ENCODE data around the gene PCDHGC3. TPM values are rescaled to one million over a fixed set of nuclear protein-coding genes. Genes with fewer than 3 reads are reported as not detected.

PCDHGC3 gene
- total and polyA plus RNA-seq, 12 donors, result 8.7 to 112 (median 77.6) TPM

DNA sequence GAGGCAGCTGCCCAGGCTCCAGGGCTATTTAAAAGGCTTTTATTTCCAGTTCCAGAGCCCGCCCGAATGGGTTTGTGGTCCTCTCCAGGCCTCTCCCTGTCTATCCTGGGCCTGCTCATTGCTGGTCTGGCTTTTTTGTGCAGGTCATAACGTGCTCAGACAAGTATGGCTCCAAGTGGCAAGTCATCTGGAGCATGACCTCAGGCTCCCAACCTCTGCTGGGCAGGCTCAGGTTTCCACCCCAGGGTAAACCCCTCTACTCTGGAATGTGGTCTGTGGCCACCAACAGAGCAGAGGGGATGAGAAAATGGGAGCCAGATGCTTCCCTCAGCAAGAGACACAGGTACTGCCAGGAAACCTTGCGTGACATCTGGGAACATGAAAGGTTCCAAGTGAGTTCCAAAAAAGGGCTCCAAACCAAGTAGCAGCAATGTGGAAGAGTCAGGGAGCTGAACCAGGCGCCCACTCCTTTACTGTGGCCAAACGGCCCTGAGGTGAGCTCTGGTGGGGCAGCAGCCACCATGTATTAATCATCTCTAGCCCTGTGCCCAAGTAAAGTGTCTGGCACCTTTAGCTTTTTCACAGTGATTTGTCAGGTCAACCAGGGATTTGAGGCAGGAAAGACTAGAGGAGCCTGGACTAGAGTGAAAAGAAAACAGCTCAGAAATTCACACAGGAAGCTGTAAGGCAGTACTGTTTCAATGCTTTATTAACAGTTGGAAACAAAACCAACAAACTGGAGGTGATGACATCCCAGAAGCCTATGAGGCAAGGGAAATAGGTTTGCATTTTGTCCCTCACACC, 38.8 kb downstream of the PCDHGC3 start:
- Histone ChIP-seq H3K4me3 (peak overlapping the region in 1 of 4 donors; percentile 54), H3K27ac (peak overlapping the region; percentile 88 to 99 (median 93)), H3K36me3 (replicated peaks in 1 of 2) (peaks cover 0 to 36% of the 10 kb centered on the region in 2 donors), H3K9me3 (replicated peaks in 1 of 3) (no peaks in the 10 kb centered on the region), H3K4me1 (replicated peaks in 1 of 2) (peaks cover 16 to 33% of the 10 kb centered on the region in 2 donors), H3K27me3 (no peaks in the 10 kb centered on the region)
- intact Hi-C loops (cut with DNase I), result loop anchor here (5.0 kb wide), 1 partner anchor 37 kb away; the partner anchor contains the start of gene PCDHGC3 (in 2 of the 2)
- 40 to 58% (median 51%) methylated on average over 6 of the region's 6 CpGs for WGBS, 4 donors
- no peak for TF ChIP-seq POLR2A (IDR thresholded peaks at IDR 0.05)
- TF ChIP-seq, protein P1, sequence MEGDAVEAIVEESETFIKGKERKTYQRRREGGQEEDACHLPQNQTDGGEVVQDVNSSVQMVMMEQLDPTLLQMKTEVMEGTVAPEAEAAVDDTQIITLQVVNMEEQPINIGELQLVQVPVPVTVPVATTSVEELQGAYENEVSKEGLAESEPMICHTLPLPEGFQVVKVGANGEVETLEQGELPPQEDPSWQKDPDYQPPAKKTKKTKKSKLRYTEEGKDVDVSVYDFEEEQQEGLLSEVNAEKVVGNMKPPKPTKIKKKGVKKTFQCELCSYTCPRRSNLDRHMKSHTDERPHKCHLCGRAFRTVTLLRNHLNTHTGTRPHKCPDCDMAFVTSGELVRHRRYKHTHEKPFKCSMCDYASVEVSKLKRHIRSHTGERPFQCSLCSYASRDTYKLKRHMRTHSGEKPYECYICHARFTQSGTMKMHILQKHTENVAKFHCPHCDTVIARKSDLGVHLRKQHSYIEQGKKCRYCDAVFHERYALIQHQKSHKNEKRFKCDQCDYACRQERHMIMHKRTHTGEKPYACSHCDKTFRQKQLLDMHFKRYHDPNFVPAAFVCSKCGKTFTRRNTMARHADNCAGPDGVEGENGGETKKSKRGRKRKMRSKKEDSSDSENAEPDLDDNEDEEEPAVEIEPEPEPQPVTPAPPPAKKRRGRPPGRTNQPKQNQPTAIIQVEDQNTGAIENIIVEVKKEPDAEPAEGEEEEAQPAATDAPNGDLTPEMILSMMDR (IDR thresholded peaks at IDR 0.05), result peak in 1 of 6 experiments; percentile 3
- DNase-seq, result peak in 1 of 7 donors; percentile 31

DNA sequence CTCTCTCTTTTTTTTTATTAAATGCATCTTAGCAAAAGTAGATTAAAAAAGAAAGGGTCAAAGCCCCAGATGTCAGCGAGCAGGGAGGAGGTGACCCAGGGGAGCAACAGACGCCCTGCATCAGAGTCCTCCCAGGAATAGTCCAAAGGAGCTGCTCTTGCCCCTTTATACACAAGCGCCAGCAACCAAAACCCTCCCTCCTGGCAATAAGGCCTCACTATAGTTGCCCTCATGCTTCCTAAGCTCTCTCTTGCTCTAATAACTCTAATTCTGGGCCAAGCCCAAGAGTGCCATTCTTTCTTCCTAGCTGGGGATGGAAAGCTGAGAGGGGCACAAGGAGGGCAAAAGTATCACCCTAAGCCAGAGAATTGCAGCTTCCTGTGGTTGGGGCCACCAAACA, 39.4 kb downstream of the PCDHGC3 start:
- TF ChIP-seq POLR2A (IDR thresholded peaks at IDR 0.05), result no peak
- TF ChIP-seq, protein P1 (IDR thresholded peaks at IDR 0.05), result no peak
- Histone ChIP-seq H3K27ac (peak overlapping the region in 4 of 5 donors; percentile 88 to 99 (median 96)), H3K9me3 (replicated peaks in 1 of 3) (no peaks in the 10 kb centered on the region), H3K27me3 (no peaks in the 10 kb centered on the region), H3K36me3 (replicated peaks in 1 of 2) (peaks cover 0 to 37% of the 10 kb centered on the region in 2 donors), H3K4me1 (replicated peaks in 1 of 2) (peaks cover 15 to 35% of the 10 kb centered on the region in 2 donors), H3K4me3 (no peak overlapping the region)
- 86 to 93% (median 89%) methylated on average over 3 of the region's 3 CpGs for WGBS, 4 donors
- DNase-seq, result no peak
- intact Hi-C loops (cut with DNase I), result loop anchor here (5.0 kb wide), 1 partner anchor 38 kb away; the partner anchor contains the start of gene PCDHGC3 (in 2 of the 2)

DNA sequence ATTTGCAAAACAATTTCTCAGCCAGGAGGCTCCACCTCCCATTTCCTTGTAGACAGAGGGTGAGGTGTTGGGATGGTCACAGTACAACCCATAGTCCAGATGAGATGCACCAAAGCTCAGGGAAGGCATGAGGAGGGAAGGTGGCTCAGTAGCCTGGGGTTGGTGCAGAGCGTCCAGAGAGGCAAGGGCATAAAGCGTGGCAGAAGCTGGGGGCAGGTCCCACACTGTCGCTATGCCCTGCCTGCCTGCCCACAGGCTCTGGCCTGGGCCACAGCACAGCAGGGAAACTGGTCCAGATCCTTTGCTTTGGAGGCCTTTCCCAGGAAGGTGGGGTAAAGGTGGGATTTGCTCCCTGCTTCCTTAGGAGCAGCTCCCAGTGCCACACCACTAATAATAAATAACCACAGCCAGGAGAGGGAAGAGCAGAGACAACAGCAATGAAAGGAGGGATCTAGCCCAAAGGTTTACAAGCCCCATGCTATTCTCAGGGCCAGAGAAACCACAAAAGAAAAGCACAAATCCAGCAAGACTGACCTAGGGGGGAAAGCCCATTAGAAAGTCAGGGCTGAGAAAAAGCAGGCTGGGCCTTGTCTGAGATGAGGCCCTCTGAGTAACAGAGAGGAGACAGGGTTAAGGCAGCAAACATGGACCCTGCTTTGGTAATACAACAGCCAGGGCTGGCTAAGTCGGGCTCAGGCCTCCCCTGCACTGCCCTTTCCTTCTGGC, 40.3 kb downstream of the PCDHGC3 start:
- Histone ChIP-seq H3K4me1 (replicated peaks in 1 of 2) (peaks cover 22 to 44% of the 10 kb centered on the region in 2 donors), H3K4me3 (no peak overlapping the region), H3K27ac (peak overlapping the region in 2 of 5 donors; percentile 25 to 99), H3K27me3 (no peaks in the 10 kb centered on the region), H3K36me3 (replicated peaks in 1 of 2) (peaks cover 0 to 34% of the 10 kb centered on the region in 2 donors), H3K9me3 (replicated peaks in 1 of 3) (no peaks in the 10 kb centered on the region)
- 80 to 92% (median 86%) methylated on average over 1 to 4 of the region's 4 CpGs for WGBS, 4 donors
- DNase-seq, result no peak
- intact Hi-C loops (cut with DNase I), result loop anchor here (5.0 kb wide), 1 partner anchor 39 kb away; the partner anchor contains the start of gene PCDHGC3 (in 2 of the 2)
- TF ChIP-seq, protein P1 (IDR thresholded peaks at IDR 0.05), result no peak
- no peak for TF ChIP-seq POLR2A (IDR thresholded peaks at IDR 0.05)

DNA sequence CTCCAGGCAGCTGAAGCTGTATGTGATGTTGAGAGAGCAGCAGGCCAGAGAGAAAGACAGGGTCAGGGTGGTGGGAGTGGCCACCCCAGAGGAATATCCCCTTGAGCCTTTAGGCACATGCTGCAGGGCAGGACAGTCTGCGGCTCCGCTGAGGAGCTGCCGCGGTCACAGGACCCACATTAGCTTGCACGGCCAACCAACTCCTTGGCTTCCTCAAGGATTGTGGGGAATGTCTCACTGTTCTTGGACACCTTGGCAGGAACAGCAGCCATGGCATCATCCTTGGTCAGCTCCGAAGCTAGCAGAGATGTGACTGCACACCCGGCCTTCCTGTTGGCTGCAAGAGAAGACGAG, 40.9 kb downstream of the PCDHGC3 start:
- Histone ChIP-seq H3K27ac (peak overlapping the region in 2 of 5 donors; percentile 25 to 99), H3K36me3 (replicated peaks in 1 of 2) (peaks cover 0 to 28% of the 10 kb centered on the region in 2 donors), H3K4me1 (replicated peaks in 1 of 2) (peaks cover 27 to 49% of the 10 kb centered on the region in 2 donors), H3K27me3 (no peaks in the 10 kb centered on the region), H3K9me3 (replicated peaks in 1 of 3) (no peaks in the 10 kb centered on the region), H3K4me3 (no peak overlapping the region)
- TF ChIP-seq POLR2A (IDR thresholded peaks at IDR 0.05), result no peak
- TF ChIP-seq, protein P1 (IDR thresholded peaks at IDR 0.05), result no peak
- WGBS, 4 donors, result 74 to 94% (median 92%) methylated on average over 3 to 8 of the region's 8 CpGs
- intact Hi-C loops (cut with DNase I), result loop anchor here (5.0 kb wide), 1 partner anchor 39 kb away; the partner anchor contains the start of gene PCDHGC3 (in 2 of the 2)
- DNase-seq, result no peak

All from adrenal gland (tissue), 12 donors.